NCI-H187 (cell line): Measurements from ENCODE around the gene PITPNC1.
"Not testable (repeated sequence)": the region's sequence is repeated elsewhere in the genome, so short reads cannot be mapped to it uniquely, and the experiment has no call there.

Experiments
- DNase-seq, 2 experiments: peaks; one replicate each; lab custom pipeline; 2025; lab: John Stamatoyannopoulos, UW

PITPNC1 gene

GRCh38 chr17:67488768-67489167 lies 111.7 kb downstream of the PITPNC1 start:
- no peak for DNase-seq

GRCh38 chr17:67489273-67489672 lies 112.2 kb downstream of the PITPNC1 start:
- no peak for DNase-seq

- DNase-seq = no peak
Observed at GRCh38 chr17:67490471-67490870, 113.4 kb downstream of the PITPNC1 start.

GRCh38 chr17:67491009-67491680 lies 114.1 kb downstream of the PITPNC1 start:
- DNase-seq = no peak

- no peak for DNase-seq
Observed at GRCh38 chr17:67491681-67492024, 114.6 kb downstream of the PITPNC1 start.

- DNase-seq = no peak
Observed at GRCh38 chr17:67492251-67492740, 115.2 kb downstream of the PITPNC1 start.

DNA sequence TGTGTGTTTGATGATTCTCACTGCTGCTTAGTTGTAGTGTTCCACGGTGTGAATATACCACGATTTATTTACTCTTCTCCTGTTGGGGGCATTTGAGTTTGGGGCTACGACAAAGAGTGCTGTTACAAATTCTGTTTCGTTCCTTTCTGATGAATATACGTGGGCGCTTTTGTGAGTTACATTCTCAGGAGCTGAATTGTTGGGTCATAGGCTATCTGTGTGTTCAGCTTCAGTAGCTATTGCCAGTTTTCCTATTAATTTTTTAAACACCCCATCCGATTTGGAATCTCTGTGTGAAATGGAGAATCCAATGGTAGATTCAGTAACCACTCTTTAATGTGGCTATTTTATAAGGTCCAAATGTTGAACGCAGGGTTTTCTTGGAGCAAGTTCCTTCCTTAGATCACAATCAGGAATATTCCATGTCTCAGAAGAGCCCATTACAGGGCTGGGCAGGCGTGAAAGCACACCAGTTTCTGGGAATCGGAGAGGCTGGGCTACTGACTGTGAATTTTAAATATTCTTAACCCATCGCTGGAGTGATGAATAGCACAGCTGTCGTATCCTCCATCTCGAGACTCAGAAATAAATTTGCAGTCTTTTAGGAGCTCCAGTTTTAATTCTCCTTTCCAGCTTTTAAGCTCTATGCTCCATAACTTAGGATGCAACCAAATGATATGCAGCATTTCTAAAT lies 115.9 kb downstream of the PITPNC1 start:
- no peak for DNase-seq

DNA sequence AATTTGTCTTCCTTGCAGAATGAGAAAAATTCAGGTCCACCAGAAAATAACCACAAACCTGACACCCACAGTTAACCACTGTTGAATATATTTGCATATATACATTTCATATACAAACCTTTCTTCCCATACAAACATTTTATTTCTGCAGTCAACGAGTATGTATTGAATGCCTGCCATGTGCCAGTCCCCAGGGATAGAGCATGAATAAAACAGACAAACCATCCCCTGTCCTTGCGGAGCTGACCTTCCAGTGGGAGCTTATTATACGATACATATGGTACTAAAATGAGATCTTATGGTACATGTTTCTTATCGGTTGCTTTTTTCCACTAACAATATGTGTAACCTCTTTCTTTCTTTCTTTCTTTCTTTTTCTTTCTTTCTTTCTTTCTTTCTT lies 116.7 kb downstream of the PITPNC1 start:
- no peak for DNase-seq

- DNase-seq = not testable (repeated sequence)
Observed at GRCh38 chr17:67495534-67495933, 118.5 kb downstream of the PITPNC1 start.

DNA sequence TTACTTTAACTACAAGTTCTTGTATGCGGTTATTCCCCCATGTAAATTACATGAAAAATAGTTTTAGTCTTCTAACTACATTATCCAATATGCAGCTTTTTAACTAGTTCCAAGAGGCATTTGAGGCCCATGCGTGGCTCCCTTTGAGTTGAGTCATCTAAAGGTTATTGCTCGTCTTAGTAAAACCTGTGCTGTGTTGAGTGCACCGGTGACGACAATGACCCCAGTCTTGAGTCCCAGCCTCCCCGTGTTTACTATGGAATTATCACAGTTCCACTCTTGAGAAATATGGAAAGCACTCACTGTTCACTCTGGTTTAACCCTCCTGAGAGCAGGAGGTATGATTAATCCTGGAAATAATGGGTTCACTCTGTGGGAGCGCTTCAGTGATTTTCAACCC lies 119.2 kb downstream of the PITPNC1 start:
- no peak for DNase-seq

- DNase-seq = no peak
Observed at GRCh38 chr17:67499685-67500084, 122.6 kb downstream of the PITPNC1 start.

GRCh38 chr17:67500261-67500660 lies 123.2 kb downstream of the PITPNC1 start:
- no peak for DNase-seq

- DNase-seq = no peak
Observed at GRCh38 chr17:67500677-67501300, 123.7 kb downstream of the PITPNC1 start.

- DNase-seq = no peak
Observed at GRCh38 chr17:67502151-67502550, 125.1 kb downstream of the PITPNC1 start.

- no peak for DNase-seq
Observed at GRCh38 chr17:67503184-67503583, 126.1 kb downstream of the PITPNC1 start.

DNA sequence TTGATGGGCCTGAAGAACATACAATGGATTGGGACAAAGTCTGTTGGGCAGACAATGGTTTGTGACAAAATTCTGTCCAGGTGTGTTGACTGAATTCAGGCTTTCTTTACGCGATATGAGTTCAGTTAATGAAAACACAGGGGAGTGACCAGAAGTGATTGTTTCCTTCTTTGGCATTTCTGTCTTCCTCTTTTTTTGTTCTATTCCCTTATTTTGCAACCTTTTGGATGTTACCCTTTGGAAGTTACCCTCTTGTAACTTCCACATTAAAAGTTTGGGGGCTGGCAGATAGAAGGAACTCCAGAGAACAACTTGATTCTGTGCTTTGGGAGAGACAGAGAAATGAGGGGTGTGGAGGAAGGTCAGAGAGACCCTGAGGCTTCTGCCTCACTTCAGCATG lies 126.7 kb downstream of the PITPNC1 start:
- no peak for DNase-seq

GRCh38 chr17:67504182-67504581 lies 127.1 kb downstream of the PITPNC1 start:
- DNase-seq = no peak

- DNase-seq = no peak
Observed at GRCh38 chr17:67506966-67507365, 129.9 kb downstream of the PITPNC1 start.

DNA sequence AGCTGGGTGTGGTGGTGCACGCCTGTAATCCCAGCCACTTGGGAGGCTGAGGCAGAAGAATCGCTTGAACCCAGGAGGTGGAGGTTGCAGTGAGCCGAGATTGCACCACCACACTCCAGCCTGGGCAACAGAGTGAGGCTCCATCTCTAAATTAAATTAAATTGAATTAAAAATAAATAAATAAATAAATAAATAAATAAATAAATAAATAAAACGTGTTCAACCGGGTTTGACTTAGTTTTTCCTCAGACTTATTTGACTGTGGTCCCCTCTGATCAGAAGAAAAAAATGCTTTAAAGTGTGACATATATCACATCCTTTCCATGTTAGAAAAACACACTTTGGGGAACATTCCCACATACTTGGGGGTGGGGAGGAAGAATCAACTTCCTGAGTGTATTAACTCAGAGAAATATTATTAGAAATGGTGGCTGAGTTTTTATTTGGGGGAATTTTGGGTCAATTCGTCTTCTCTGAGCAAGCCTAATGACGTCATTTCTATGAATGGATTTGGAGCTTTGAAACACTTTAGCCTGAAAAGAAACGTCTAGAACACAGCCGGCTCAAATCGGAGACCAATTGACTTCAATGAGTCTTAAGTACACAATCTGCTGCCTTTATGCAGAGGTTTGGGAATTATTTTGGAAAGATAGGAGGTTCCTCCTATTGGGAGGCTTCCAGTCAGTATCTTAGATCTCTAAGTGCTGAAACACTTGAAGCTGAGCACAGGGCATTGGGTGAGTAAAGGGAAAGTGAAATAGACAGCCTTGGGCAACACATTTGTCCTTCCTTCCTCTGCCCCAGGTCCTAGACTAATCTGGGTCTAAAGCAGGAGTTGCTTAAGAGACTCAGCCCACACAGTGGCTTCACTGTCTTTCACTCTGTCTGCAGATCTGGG lies 132.6 kb downstream of the PITPNC1 start:
- DNase-seq = no peak

- DNase-seq = no peak
Observed at GRCh38 chr17:67511012-67511411, 133.9 kb downstream of the PITPNC1 start.

- no peak for DNase-seq
Observed at GRCh38 chr17:67511804-67512203, 134.7 kb downstream of the PITPNC1 start.

GRCh38 chr17:67514998-67515397 lies 137.9 kb downstream of the PITPNC1 start:
- DNase-seq = no peak
